Chondrocyte (in vitro differentiated cells): ENCODE data around the gene MTHFD2L. TPM values are rescaled to one million over a fixed set of nuclear protein-coding genes. Genes with fewer than 3 reads are reported as not detected.

Source experiments
- DNase-seq: peaks from one replicate; pipeline ENCODE4 v3.0.0; 2021; ENCODE audit warnings: mixed read lengths, low spot score
- H3K27ac Mint-ChIP-seq: one replicate; pipeline ENCODE4 v1.8.0; 2021; ENCODE audit warnings: mild to moderate bottlenecking, moderate library complexity, mixed read lengths; ENCODE audit not compliant: unreplicated experiment
- H3K27me3 Mint-ChIP-seq: 2 replicates; pipeline ENCODE4 v1.8.0; 2021; ENCODE audit warnings: low read depth, mixed read lengths
- H3K36me3 Mint-ChIP-seq: 2 replicates; pipeline ENCODE4 v1.8.0; 2021; ENCODE audit warnings: low read depth, mixed read lengths
- H3K4me1 Mint-ChIP-seq: 2 replicates; pipeline ENCODE4 v1.8.0; 2021; ENCODE audit warnings: low read depth, mild to moderate bottlenecking, mixed read lengths
- H3K4me3 Mint-ChIP-seq: one replicate; pipeline ENCODE4 v1.8.0; 2021; ENCODE audit warnings: mild to moderate bottlenecking, moderate library complexity, mixed read lengths; ENCODE audit not compliant: unreplicated experiment
- H3K9me3 Mint-ChIP-seq: 2 replicates; pipeline ENCODE4 v1.8.0; 2021; ENCODE audit warnings: low read depth, mixed read lengths
- CTCF ChIP-seq: fragments of 200-600 bp; sonication (generic); IDR thresholded peaks from 2 replicates; pipeline ENCODE4 v1.5.0; 2021; ENCODE audit warnings: antibody characterized with exemption, mild to moderate bottlenecking, moderate library complexity
- total RNA-seq: library from RNA; stranded (reverse); gene quantifications from 3 replicates; pipeline ENCODE4 v1.2.1, GENCODE V29; 2021

MTHFD2L gene
- total RNA-seq, 1 donor from 2014 or later = 6.6 TPM

- Mint-ChIP-seq H3K4me1 (peaks cover 1% of the 10 kb centered on the region), H3K36me3 (no peaks in the 10 kb centered on the region), H3K27me3 (no peaks in the 10 kb centered on the region), H3K27ac (no peak overlapping the region), H3K4me3 (no peak overlapping the region), H3K9me3 (peaks cover 3% of the 10 kb centered on the region)
- TF ChIP-seq CTCF = no peak
- DNase-seq = no peak
These were observed 8.9 kb downstream of the MTHFD2L start for GRCh38 chr4:74166818-74167217.

GRCh38 chr4:74167585-74167984 is 9.7 kb downstream of the MTHFD2L start:
- Mint-ChIP-seq H3K36me3 (no peaks in the 10 kb centered on the region), H3K27me3 (no peaks in the 10 kb centered on the region), H3K9me3 (peaks cover 3% of the 10 kb centered on the region), H3K4me1 (no peaks in the 10 kb centered on the region), H3K27ac (no peak overlapping the region), H3K4me3 (no peak overlapping the region)
- no peak for DNase-seq
- TF ChIP-seq CTCF = no peak

- Mint-ChIP-seq H3K27ac (no peak overlapping the region), H3K9me3 (peaks cover 3% of the 10 kb centered on the region), H3K4me1 (no peaks in the 10 kb centered on the region), H3K4me3 (no peak overlapping the region), H3K27me3 (no peaks in the 10 kb centered on the region), H3K36me3 (no peaks in the 10 kb centered on the region)
- DNase-seq = no peak
- TF ChIP-seq CTCF = no peak
These were observed 10.9 kb downstream of the MTHFD2L start for GRCh38 chr4:74168841-74169240.

- H3K4me1 Mint-ChIP-seq = no peaks in the 10 kb centered on the region
- no peak overlapping the region for H3K4me3 Mint-ChIP-seq
- TF ChIP-seq CTCF = no peak
- H3K9me3 Mint-ChIP-seq = peaks cover 3% of the 10 kb centered on the region
- no peak for DNase-seq
- no peaks in the 10 kb centered on the region for H3K27me3 Mint-ChIP-seq
- no peaks in the 10 kb centered on the region for H3K36me3 Mint-ChIP-seq
- H3K27ac Mint-ChIP-seq = no peak overlapping the region
These were observed 15.4 kb downstream of the MTHFD2L start for GRCh38 chr4:74173321-74173720.

GRCh38 chr4:74174421-74174820 is 16.5 kb downstream of the MTHFD2L start:
- no peak for TF ChIP-seq CTCF
- DNase-seq = no peak
- Mint-ChIP-seq H3K9me3 (peaks cover 3% of the 10 kb centered on the region), H3K4me3 (no peak overlapping the region), H3K27me3 (no peaks in the 10 kb centered on the region), H3K4me1 (no peaks in the 10 kb centered on the region), H3K36me3 (no peaks in the 10 kb centered on the region), H3K27ac (no peak overlapping the region)
